Measurements from ENCODE around the gene AMBRA1. TPM values are rescaled to one million over a fixed set of nuclear protein-coding genes. Genes with fewer than 3 reads are reported as not detected.

AMBRA1 gene
- total RNA-seq, 1 donor from 2014 or later: 36.9 TPM

- Mint-ChIP-seq H3K4me3 (ENCODE audit: unreplicated experiment) (no peak overlapping the region), H3K9me3 (ENCODE audit: unreplicated experiment) (no peaks in the 10 kb centered on the region), H3K27me3 (ENCODE audit: unreplicated experiment) (peaks cover 38% of the 10 kb centered on the region), H3K4me1 (ENCODE audit: unreplicated experiment) (peaks cover 14% of the 10 kb centered on the region), H3K36me3 (ENCODE audit: low read depth, unreplicated experiment) (peaks cover 20% of the 10 kb centered on the region), H3K27ac (ENCODE audit: unreplicated experiment) (no peak overlapping the region)
- TF ChIP-seq CTCF (IDR thresholded peaks at IDR 0.05; ENCODE audit: unreplicated experiment): peak; percentile 58
- DNase-seq (ENCODE audit: low spot score): peak; percentile 89
Measured at GRCh38 chr11:46389450-46390330, 204.1 kb downstream of the AMBRA1 start.

- TF ChIP-seq CTCF (IDR thresholded peaks at IDR 0.05; ENCODE audit: unreplicated experiment): no peak
- no peaks in the 10 kb centered on the region for H3K9me3 Mint-ChIP-seq (ENCODE audit: unreplicated experiment)
- DNase-seq (ENCODE audit: low spot score): no peak
- peaks cover 20% of the 10 kb centered on the region for H3K36me3 Mint-ChIP-seq (ENCODE audit: low read depth, unreplicated experiment)
- no peak overlapping the region for H3K27ac Mint-ChIP-seq (ENCODE audit: unreplicated experiment)
- peak overlapping the region; percentile 56 for H3K4me3 Mint-ChIP-seq (ENCODE audit: unreplicated experiment)
- H3K27me3 Mint-ChIP-seq (ENCODE audit: unreplicated experiment): peaks cover 38% of the 10 kb centered on the region
- H3K4me1 Mint-ChIP-seq (ENCODE audit: unreplicated experiment): peaks cover 14% of the 10 kb centered on the region
Measured at GRCh38 chr11:46388619-46389449, 205.0 kb downstream of the AMBRA1 start.

- TF ChIP-seq CTCF (IDR thresholded peaks at IDR 0.05; ENCODE audit: unreplicated experiment): no peak
- Mint-ChIP-seq H3K27ac (ENCODE audit: unreplicated experiment) (no peak overlapping the region), H3K4me1 (ENCODE audit: unreplicated experiment) (peaks cover 14% of the 10 kb centered on the region), H3K36me3 (ENCODE audit: low read depth, unreplicated experiment) (peaks cover 18% of the 10 kb centered on the region), H3K27me3 (ENCODE audit: unreplicated experiment) (peaks cover 34% of the 10 kb centered on the region), H3K4me3 (ENCODE audit: unreplicated experiment) (no peak overlapping the region), H3K9me3 (ENCODE audit: unreplicated experiment) (no peaks in the 10 kb centered on the region)
- DNase-seq (ENCODE audit: low spot score): no peak
Measured at GRCh38 chr11:46387919-46388618, 205.8 kb downstream of the AMBRA1 start.

GRCh38 chr11:46387456-46387855 lies 206.4 kb downstream of the AMBRA1 start:
- Mint-ChIP-seq H3K27me3 (ENCODE audit: unreplicated experiment) (peaks cover 29% of the 10 kb centered on the region), H3K36me3 (ENCODE audit: low read depth, unreplicated experiment) (peaks cover 14% of the 10 kb centered on the region), H3K27ac (ENCODE audit: unreplicated experiment) (no peak overlapping the region), H3K4me3 (ENCODE audit: unreplicated experiment) (peak overlapping the region; percentile 80), H3K4me1 (ENCODE audit: unreplicated experiment) (peaks cover 9% of the 10 kb centered on the region), H3K9me3 (ENCODE audit: unreplicated experiment) (no peaks in the 10 kb centered on the region)
- no peak for TF ChIP-seq CTCF (IDR thresholded peaks at IDR 0.05; ENCODE audit: unreplicated experiment)
- no peak for DNase-seq (ENCODE audit: low spot score)
